GM10847 (cell line): ENCODE results near the gene ABHD8.

Experiments used
- POLR2A ChIP-seq: IDR thresholded peaks from 2 replicates; pipeline ENCODE4 v1.6.1; 2011; ENCODE audit not compliant: insufficient read length; ENCODE audit errors: extremely low read depth

ABHD8 gene

DNA sequence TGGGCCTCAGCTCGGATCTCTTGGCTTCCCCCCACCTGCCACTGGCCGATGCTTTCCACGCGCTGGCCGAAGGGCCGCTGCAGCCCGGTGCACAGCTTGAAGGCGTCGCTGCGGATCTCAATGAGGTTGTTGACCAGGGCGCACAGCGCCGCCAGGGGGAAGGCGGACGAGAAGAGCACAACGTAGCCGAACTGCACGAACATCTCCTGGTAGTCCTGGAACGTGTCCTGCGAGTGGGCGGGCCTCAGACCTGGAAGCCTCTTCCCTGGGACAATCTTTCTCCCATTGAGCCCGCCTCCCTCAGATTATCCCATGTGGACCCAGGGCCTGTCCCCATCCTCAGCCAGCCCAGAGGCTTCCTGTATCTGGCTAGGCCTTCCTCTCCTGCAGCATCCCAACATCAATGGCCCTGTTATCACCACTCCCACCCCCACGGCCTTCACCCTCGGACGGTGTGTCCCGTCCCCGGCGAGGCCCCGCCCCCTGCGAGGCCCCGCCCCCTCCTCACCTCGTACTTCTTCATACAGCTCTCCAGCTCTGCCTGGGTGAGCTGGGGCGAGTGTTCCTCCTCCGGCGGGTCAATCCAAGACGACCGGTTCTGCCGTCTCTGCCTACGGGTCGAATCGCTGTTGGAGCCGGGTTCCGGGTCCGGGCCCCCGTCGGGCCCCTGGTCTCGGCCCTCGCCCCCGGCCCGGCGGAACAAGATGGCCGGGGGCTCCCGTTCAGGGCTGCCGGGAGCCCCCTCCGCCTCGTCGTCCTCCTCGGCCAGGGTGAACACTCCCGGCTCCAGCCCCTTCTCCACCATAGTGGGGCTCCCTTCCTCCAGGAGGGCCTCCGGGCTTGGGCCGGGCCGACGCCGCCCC lies 24.7 kb upstream of the ABHD8 start:
- no peak for TF ChIP-seq POLR2A

DNA sequence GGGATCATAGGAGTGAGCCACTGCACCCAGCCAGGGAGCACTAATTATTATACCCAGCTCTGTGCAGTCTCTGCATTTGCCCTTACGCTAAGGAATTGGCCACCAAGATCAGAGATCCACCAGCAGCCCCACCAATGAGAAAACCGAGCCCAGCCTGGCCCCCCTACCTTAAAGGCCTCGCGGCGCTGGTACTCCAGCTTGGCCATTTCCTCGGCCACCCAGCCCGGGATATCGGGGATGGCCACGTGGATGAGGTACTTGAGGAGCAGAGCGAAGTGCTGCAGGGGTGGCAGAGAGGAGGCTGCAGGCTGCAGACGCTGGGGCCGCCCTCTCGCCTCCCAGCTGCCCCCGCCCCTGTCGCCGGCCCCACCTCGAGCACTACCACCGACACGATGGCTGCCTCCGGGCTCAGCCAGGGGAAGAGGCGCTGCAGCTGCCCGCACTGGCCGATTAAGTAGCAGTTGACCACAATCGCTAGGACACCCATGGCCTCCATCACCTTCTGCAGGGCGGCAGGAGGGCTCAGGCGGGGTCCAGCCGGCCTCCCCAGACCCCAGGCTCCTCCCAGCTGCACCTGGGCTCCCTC lies 23.9 kb upstream of the ABHD8 start:
- no peak for TF ChIP-seq POLR2A

DNA sequence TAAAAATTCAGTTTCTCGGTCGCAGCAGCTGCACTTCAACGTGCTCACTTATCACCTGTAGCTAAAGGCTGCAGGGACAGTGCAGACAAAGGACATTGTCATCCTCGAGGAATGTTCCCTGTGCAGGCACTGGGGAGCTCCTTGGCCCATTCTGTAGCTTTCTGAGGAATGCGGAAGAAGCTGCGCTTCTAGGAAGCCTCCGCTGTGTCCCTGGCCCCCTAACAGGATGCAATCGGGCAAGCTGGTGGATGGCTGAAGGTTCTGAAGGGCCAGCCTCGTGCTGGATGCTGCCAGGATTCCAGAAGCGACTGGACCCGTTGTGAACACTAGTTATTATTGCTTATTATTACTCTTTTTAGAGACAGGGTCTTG lies 23.4 kb upstream of the ABHD8 start:
- no peak for TF ChIP-seq POLR2A

DNA sequence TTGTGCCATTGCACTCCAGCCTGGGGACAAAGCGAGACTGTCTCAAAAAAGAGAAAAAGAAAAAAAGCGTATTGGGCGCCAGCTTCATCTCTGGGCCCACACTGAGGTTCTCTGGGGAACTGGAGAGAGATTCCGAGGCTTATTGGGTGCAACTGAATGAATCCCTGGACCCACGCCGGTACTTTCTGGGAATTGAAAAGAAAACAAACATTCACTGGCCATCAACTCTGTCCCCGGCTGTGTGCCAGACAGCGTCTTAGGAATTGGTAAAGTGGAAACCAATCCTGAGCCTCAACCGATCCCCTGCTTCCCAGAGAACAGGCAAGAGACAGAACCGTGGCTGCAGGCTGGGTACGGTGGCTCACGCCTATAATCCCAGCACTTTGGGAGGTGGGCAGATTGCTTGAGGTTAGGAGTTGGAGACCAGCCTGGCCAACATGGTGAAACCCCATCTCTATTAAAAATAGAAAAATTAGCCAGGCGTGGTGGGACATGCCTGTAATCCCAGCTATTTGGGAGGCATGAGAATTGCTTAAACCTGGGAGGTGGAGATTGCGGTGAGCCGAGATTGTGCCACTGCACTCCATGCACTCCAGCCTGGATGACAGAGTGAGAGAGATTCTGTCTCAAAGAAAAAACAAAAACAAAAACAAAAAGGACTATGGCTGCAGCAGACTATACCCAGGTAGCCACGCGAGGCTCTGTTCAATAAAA lies 22.8 kb upstream of the ABHD8 start:
- no peak for TF ChIP-seq POLR2A

DNA sequence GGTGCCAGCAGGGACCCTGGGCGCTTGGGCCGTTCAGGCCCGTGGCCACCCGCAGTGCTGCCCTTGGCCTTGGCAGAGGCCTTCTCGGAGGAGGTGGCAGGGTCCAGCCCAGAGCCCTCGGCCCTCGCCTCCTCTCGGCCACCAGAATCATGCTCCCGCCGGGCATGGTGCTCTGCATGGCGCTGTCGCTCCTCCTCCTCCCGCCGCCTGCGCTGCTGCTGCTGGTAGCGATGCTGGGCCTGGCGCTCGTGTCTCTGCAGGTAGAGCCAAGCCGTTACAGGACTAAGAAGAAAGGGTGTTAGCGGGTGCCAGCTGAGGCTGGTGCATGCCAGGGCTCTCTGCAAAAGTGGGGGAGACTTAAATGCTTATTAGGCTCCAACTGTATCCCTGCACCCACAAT lies 21.9 kb upstream of the ABHD8 start:
- TF ChIP-seq POLR2A: no peak

DNA sequence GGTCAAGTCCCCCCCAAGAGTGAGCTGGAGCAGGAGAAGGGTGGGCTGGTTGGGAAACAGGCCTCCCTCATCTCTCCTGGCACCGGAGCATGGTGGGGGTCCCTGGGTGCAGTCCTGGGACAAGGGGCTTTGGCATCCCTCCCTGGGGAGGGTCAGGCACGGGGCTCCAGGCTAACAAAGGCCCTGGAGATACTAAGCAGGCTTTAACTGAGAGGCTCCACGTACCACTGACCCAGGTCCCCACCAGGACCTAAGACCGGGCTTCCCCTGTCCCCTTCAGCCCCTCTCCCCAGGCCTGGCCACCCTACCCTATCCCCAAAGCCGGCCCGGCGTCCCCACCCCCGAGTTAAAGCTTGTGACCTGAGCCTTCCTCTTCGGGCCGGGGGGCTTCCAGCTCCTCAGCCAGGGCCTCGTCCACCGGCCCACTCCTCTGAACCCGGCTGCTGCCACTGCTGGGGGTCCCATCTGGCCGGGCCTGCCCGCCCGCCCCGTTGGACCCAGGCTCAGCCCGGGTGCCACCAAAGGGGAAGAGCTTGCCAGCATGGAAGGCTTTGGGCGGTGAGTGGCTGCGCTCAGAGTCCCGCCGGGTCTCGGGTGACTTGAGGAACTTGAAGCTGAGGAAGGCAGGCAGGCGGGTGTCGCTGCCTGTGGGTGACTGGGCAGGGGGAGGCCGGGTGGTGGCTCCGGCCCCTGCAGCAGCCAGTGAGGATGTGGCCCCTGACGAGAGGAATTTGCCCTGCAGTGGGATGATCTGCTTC lies 21.3 kb upstream of the ABHD8 start:
- no peak for TF ChIP-seq POLR2A

DNA sequence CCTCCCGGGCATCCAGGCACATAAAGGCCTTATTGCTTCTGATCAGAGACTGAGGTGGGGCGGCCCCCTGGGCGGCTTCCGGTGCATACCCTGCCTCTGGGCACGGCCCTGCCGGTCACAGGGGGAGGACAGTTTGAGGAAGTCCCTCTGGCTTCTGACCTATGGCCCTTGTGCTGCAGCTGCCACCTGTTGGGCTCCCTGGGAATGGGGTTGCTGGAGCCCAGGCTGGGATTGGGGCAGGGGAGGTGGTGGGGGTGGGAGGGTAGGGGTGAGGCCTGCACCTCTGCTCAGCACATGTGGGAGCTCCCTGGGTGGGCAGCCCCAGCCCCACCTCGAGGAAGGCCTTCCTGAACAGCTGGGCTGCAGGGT lies 20.7 kb upstream of the ABHD8 start:
- TF ChIP-seq POLR2A: no peak

DNA sequence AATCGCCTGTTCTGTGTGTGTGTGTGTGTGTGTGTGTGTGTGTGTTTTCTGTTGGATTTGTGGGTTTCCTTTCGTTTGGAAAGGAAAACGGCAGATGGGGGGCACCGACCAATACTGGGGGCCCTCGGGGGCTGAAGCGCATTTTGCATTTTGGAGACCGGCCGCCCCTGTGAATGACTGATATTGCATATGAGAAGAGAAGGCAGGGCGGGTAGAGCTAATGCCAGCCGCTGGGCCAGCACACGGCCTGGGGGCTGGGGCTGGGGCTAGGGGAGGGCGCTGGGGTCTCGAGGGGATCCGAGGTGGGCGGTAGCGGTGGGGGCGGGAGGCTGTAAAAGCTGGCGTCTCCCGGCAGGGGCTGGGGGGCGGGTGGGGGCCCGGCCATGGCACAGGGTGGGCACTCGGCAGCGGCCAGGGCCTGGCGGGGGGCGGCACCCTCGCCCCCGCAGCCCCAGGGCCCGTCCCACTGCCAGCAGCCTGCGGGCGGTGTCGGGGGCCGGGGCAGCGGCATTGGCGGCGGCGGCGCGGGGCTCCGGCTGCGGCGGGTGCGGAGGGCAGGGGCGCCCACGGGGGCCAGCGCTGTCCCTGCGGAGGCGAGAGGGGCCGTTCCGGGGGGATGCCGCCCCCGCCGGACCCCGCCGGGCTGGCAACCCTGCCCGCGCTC lies 20.2 kb upstream of the ABHD8 start:
- TF ChIP-seq POLR2A: no peak

DNA sequence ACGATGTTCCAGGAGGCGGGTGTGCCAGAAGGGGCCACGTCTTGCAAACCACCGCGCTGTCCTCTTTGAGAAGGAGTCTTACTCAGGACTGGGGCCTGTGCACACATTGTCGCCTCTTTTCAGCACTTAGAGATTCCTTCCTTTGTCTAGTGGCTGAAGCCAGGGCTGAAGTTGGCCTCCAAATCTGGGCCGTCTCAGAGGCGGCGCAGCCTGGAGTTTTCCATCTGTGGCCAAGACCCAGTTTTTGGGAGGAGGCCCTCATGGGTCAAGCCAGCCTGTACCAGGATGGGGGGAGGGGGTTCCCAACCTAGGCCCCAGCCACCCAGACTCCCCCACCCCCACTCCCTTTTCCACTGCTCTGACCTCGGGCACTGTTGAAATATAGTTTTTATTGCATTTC lies 19.6 kb upstream of the ABHD8 start:
- TF ChIP-seq POLR2A: no peak

DNA sequence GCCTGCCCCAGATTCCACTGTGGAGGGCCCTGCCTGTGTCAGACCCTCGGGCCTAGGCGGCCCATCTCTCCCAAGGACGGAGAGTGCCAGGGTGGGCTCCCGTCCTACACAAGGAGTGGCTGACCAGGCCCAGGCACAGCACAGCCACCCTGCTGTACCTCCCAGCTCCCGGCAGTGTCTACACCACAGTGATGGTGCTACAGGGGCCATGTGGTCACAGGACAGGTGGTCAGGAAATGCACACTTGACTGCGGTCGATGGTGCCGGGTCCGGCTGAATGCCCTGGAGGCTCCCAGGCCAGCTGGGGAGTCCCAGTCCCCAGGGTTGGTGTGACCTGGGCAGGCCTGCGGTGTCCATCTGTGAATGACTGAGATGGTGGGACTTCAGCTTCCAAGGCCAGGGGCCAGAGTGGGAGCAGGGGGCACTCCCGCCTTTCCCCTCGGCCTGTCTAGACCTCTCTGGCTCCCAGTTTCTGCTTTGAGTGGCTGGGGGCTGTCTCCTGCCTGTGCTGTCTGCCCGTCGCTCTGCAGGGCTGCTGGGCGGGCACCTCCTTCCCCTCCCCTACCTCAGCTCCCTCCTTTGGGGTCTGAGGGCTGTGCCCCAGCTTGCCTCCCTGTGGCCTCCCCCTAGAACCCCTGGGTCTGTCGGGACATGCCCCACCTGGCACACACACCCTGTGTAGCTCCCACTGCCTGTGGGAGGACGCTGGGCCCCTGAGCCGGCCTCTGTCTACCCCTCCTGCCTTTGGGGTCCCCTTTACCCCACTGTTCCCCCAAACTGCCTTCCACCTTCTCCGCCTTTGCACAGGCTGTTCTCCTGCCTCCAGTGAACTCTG lies 18.6 kb upstream of the ABHD8 start:
- TF ChIP-seq POLR2A: no peak

DNA sequence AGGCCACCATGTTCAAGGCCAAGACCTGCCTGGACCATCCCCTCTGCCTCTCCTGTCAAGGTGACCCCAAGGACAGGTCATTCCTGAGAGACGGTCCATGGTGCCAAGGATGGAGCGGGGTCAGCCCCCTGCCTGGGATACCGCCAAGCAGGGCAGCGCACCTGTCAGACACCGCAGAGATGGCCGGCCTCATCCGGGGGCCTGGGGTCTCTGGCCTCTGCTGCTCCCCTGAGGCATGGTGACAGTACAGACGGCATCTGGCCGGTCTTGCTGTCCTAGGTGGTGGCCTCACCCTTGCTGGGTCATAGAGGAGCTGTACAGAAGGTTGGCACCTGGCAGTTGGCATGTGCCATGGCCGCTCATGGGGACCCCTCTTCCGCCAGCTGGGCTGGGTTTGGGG lies 17.2 kb upstream of the ABHD8 start:
- TF ChIP-seq POLR2A: no peak

DNA sequence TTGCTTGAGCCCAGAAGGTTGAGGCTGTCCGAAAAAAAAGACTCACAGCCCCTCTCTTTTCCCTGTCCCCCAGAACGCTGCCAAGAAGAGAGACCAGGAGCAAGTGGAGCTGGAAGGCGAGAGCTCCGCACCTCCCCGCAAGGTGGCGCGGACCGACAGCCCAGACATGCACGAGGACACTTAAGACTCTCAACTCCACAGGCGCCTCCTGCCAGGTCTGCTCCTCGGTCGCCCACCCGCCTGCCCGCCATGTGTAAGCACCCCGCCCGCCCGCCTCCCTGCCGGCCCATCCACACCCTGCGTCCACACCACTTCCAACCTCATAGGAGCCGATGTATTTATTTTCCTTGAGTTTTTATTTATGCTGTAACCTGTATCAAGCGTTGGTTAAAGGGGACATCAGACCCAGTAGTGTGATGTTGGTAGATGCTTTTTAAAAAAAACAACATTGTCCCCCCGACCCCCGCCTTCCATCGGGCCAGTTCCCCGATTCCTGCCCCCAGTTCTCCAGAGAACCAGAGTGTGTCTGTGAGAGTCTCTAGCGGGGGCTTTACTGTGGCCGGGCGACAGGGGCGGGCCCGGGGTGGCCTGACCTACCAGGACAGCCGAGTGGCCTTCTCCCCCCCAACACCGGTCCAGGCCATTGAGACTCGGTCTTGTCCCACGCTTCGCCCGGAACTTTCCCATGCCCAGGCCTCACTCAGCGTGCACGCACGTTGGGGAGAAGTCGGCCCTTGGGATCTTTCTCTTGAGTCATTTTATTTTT lies 16.4 kb upstream of the ABHD8 start:
- TF ChIP-seq POLR2A: no peak

DNA sequence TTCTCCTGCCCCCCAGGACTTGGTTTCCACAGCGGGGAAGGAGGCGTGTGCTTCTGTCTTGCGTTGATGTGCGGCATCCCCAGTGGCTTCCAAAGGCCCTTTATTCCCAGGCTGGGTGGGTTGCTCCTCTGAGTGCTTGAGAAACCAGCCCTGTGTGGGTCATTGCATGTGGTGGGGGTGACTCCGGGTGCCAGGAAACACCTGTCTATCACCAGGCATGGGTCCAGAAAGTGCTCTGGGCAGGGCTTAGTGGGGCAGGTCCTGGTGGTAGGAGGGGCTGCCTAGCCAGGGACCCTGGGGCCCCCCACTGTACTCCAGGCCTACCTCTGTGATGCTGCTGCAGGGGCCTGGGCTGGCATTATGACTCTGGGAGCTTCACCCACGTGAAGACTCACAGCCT lies 15.7 kb upstream of the ABHD8 start:
- no peak for TF ChIP-seq POLR2A
